ENCODE results near the gene GPR26. TPM values are rescaled to one million over a fixed set of nuclear protein-coding genes. Genes with fewer than 3 reads are reported as not detected.

The GPR26 gene
- total and polyA plus RNA-seq, 12 donors: not detected

DNA sequence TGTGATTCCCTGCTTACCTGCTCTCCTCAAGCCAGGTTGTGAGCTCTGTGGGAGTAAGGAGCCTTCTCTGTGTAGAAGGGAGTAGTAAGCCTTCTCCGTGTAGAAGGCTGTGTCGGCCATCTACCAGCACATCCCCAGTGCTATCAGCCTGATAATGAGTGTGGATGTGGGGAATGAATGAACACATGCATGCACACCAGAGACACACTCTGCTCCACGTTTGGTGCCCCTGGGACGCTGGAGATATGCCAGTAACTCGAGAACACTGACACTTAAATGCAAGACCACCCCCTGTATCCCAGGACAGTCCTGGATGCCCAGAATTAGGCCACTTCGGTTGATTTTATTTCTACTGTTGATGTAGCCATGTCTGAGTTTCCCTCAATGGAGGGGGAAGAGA lies 21.1 kb upstream of the GPR26 start:
- Histone ChIP-seq H3K4me3 (no peak overlapping the region), H3K27me3 (peaks cover 0 to 50% (median 17%) of the 10 kb centered on the region in 7 donors), H3K4me1 (no peaks in the 10 kb centered on the region), H3K27ac (no peak overlapping the region), H3K9me3 (no peaks in the 10 kb centered on the region), H3K36me3 (no peaks in the 10 kb centered on the region)
- TF ChIP-seq, protein P1, sequence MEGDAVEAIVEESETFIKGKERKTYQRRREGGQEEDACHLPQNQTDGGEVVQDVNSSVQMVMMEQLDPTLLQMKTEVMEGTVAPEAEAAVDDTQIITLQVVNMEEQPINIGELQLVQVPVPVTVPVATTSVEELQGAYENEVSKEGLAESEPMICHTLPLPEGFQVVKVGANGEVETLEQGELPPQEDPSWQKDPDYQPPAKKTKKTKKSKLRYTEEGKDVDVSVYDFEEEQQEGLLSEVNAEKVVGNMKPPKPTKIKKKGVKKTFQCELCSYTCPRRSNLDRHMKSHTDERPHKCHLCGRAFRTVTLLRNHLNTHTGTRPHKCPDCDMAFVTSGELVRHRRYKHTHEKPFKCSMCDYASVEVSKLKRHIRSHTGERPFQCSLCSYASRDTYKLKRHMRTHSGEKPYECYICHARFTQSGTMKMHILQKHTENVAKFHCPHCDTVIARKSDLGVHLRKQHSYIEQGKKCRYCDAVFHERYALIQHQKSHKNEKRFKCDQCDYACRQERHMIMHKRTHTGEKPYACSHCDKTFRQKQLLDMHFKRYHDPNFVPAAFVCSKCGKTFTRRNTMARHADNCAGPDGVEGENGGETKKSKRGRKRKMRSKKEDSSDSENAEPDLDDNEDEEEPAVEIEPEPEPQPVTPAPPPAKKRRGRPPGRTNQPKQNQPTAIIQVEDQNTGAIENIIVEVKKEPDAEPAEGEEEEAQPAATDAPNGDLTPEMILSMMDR (IDR thresholded peaks at IDR 0.05): no peak
- ATAC-seq (no peak), DNase-seq (no peak)
- intact Hi-C loops (cut with DNase I): no loop called here
- WGBS, 2 donors: 54 to 56% methylated on average over 6 of the region's 6 CpGs

DNA sequence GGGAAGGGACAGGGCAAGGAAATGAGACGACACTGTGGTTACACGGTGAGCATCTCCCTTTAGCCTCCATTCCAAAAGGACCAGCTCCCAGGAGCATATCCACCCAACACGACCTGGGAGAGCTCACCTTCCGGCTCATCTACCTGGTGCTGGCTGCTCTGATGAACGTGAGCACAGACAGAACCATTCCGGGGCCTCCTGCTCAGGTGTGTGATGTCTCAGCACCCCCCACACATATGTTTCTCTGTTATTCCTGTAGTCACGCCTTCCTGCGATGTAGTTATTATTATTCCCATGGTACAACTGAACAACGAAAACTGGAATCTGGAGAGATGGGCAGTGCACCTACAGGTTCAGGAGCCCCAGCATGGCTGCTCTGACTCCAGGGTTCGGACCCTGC lies 20.5 kb upstream of the GPR26 start:
- no peak overlapping the region for H3K4me3 ChIP-seq
- H3K36me3 ChIP-seq: no peaks in the 10 kb centered on the region
- H3K27ac ChIP-seq: no peak overlapping the region
- intact Hi-C loops (cut with DNase I): no loop called here
- H3K4me1 ChIP-seq: no peaks in the 10 kb centered on the region
- TF ChIP-seq, protein P1 (IDR thresholded peaks at IDR 0.05): no peak
- WGBS, 2 donors: 76% methylated on average over 10 of the region's 10 CpGs
- peaks cover 0 to 48% (median 17%) of the 10 kb centered on the region in 7 donors for H3K27me3 ChIP-seq
- no peaks in the 10 kb centered on the region for H3K9me3 ChIP-seq
- ATAC-seq: no peak
- no peak for DNase-seq

GRCh38 chr10:123648595-123648994 lies 17.6 kb upstream of the GPR26 start:
- 25 to 43% methylated on average over 2 of the region's 2 CpGs for WGBS, 2 donors
- TF ChIP-seq, protein P1 (IDR thresholded peaks at IDR 0.05): no peak
- intact Hi-C loops (cut with DNase I): no loop called here
- ATAC-seq (no peak), DNase-seq (no peak)
- Histone ChIP-seq H3K4me1 (no peaks in the 10 kb centered on the region), H3K9me3 (peaks cover 0 to 4% (median 0%) of the 10 kb centered on the region in 11 donors), H3K36me3 (no peaks in the 10 kb centered on the region), H3K27me3 (peaks cover 0 to 52% (median 16%) of the 10 kb centered on the region in 7 donors), H3K27ac (no peak overlapping the region), H3K4me3 (no peak overlapping the region)

DNA sequence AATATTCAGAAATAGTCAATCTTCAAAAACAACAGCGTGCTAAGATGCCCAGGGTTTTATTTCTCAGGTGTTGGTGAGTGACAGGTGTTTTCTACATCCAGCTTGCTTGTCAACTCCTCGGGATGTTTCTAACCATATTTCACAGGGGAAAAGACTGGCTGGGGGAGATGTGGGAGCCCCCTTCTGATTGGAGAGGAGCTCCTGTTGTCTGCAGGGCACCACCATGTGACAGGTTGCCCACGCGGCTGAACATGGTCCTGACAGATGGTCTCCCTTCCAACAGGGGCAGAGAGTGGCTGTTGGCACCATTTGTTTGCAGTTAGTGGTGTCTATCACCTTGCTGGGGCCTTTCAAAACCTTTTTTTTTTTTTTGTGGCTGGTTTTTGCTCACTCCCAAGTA lies 16.5 kb upstream of the GPR26 start:
- no peak for ATAC-seq
- WGBS, 2 donors: 56 to 59% methylated on average over 4 of the region's 4 CpGs
- TF ChIP-seq, protein P1 (IDR thresholded peaks at IDR 0.05): no peak
- intact Hi-C loops (cut with DNase I): no loop called here
- no peaks in the 10 kb centered on the region for H3K36me3 ChIP-seq
- no peak overlapping the region for H3K27ac ChIP-seq
- no peak for DNase-seq
- H3K27me3 ChIP-seq: peaks cover 0 to 41% (median 13%) of the 10 kb centered on the region in 7 donors
- no peaks in the 10 kb centered on the region for H3K4me1 ChIP-seq
- H3K4me3 ChIP-seq: no peak overlapping the region
- H3K9me3 ChIP-seq: peaks cover 0 to 14% (median 0%) of the 10 kb centered on the region in 11 donors

All from heart right ventricle (tissue), 16 donors.